CD1c-positive myeloid dendritic cell (primary cell): ENCODE data around the gene UBE2QL1.

ENCODE experiments used
- DNase-seq: peaks from one replicate; pipeline ENCODE4 v3.0.0-alpha.2; 2016; ENCODE audit errors: extremely low spot score

UBE2QL1 gene

GRCh38 chr5:6535594-6535993 is 86.9 kb downstream of the UBE2QL1 start:
- no peak for DNase-seq

GRCh38 chr5:6539060-6539459 is 90.4 kb downstream of the UBE2QL1 start:
- DNase-seq, result no peak

- no peak for DNase-seq
Measured at GRCh38 chr5:6540111-6540827, 91.6 kb downstream of the UBE2QL1 start.

- no peak for DNase-seq
Measured at GRCh38 chr5:6541256-6542013, 92.8 kb downstream of the UBE2QL1 start.

GRCh38 chr5:6542421-6543345 is 94.0 kb downstream of the UBE2QL1 start:
- DNase-seq, result no peak

GRCh38 chr5:6543346-6543730 is 94.7 kb downstream of the UBE2QL1 start:
- no peak for DNase-seq

- DNase-seq, result no peak
Measured at GRCh38 chr5:6543830-6544560, 95.3 kb downstream of the UBE2QL1 start.
